ENCODE results near the gene CPT1C.
A peak's percentile ranks its signal among the peaks of the same experiment; 100 is the strongest.

Gene CPT1C

GRCh38 chr19:49662011-49662410 is 28.9 kb upstream of the CPT1C start:
- DNase-seq, result no peak

GRCh38 chr19:49663224-49663623 is 27.7 kb upstream of the CPT1C start:
- no peak for DNase-seq

DNA sequence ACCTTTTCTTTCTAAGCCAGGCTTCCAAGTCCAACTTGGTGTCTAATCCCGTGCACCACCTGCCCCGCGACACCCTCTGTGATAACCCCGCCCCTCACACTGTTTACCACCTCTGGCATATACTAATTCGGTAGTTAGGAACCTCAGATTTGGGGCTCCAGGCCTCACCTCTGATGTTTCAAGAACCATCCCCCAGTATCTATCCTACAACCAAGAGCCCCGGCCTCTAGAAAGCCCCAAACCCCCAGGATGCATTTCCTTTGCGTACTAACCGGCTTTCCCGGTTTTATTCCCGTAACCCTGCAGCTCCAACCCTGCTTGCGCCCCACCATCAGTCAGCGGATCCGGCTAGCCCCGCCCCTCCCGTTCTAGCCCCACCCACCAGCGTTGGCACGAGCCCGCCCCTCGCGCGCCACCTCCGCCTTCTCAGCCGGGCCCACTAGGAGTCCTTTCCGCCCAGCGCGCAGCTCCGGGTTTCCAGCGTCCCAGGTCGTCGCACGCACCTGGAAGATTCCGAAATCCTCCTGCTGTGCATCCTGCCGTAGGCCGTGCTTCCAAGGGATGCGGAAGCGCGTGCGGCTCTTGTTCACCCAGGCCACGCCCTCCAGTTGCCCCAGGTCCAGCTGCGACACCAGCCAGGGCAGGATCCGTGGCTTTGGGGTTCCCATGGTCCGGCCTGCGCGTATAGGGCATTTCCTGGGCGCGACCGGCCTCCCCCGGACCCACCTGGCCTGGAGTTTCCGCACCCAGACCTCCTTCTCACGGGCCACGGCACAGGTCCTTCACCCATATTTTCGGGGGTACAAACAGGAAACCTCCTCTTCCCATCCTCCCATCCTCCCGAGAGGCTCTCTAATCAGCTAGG is 26.5 kb upstream of the CPT1C start:
- DNase-seq, result peak; percentile 87

DNA sequence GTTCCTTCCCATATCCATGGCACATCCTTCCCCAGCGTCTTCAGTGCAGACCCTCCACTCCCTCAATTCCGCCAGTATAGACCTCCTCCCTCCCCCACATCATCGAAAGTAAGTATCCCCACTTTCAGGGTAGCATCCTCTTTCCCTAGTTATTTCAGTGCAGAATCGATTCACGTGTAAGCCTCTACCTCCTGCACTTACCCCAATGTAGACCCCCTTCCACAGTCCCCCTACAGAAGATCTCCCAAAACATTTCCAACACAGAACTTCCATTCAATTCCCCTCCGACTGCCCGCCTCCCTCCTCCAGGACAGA is 25.9 kb upstream of the CPT1C start:
- no peak for DNase-seq

DNA sequence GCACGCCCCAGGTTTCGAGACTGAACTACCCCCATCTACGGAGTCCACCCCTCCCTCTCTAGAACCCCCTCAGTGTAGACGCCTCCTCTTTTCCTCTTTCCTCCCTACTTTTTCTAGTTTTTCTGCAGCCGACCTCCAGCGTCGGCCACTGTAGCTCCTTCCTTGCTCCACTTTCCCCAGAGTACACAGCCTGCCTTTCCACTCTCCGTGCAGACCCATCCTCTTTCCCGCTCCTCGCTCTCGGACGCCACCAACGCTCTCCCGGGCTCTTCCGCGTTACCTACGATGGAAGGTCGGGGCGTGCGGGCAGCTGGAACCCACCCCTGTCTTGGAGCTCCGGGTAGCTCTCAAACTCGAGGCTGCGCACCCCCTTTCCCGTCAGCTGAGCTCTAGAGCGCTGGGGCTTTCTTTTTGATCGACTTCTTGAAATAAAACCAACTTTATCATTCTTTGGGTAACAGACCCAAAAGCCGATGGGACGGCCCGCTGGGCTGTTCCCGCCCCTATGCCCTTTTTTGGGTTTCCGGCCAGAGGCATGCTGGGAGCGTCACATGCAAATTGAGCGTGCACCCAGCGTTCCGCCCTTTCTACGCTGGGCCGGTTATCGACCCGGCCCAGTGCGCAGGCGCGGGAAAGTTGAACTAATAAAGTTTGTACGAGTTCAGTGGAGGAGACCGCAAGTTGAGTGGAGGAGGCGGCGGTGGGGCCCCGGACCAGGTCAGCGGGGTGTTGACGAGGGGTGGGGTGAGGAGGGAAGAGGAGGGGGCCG is 25.4 kb upstream of the CPT1C start, which contains the start of the genes BCL2L12 and IRF3:
Gene BCL2L12, plus strand, starts transcription at position 583 of the 769 bp plus-strand sequence. CDS start 760 bp downstream, outside the sequence.
Gene IRF3, minus strand, starts transcription at position 507 of the 769 bp plus-strand sequence. CDS start 1,019 bp downstream, outside the sequence.
- peak; percentile 96 for DNase-seq

GRCh38 chr19:49666120-49666444 is 24.8 kb upstream of the CPT1C start:
- no peak for DNase-seq

DNA sequence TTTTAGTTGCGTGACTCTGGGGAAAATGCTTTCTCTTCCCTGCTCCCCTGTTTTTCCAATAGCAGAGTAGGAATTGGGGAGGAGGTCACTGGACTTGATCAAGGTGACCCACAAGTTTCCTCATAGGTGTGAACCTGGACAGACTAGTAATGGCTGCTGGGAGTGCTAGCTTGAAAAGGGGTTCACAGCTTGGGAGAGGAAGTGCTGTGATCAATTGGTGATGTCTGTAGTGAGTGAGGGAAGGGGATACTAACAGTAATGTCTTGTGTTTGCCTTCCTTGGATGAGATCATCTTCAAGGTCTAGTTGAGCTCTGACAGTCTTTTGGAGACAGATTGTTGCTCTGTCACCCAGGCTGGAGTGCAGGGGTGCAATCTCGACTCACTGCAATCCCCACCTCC is 23.4 kb upstream of the CPT1C start:
- DNase-seq, result no peak

- no peak for DNase-seq
Measured at GRCh38 chr19:49669516-49669915, 21.4 kb upstream of the CPT1C start.

DNA sequence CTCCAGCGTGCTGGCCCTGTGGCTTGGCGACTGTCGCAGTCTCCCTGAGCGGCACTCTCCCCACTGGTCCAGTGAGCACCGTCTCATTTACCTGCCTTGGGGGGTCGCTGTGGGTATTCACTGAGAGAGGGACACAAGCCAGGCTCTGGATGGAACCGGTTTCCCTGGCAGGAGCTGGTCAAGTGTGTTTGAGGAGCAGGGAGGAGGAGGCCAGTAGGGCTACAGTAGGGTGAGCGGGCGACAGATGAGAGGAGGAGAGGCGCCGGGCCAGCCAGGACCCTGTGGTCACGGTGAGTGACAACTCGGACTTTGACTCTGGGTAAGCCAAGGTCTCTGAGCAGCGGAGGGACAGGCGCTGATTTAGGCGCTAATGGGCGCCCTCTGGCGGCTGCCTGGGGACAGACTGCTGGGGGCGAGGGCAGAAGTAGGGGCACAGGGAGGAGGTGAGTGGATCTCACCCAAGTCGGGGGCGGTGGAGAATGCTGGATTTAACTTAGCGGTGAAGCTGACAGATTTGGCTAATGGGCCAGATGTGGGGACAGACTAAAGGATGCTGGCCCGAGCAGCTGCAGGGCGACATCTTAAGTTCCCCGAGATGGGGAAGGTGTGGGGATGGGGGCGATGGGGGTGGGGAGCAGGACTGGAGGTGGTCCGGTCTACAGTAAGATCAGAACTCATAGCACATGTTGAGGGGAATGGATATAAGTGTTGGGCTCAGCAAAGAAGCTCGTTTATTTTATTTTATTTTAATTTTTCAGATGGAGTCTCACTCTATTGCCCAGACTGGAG is 18.6 kb upstream of the CPT1C start:
- DNase-seq, result peak; percentile 76

GRCh38 chr19:49676136-49676783 is 14.7 kb upstream of the CPT1C start:
- peak; percentile 94 for DNase-seq

- peak; percentile 100 for DNase-seq
Measured at GRCh38 chr19:49676784-49677230, 14.1 kb upstream of the CPT1C start.

GRCh38 chr19:49677231-49677900 is 13.6 kb upstream of the CPT1C start, which contains the start of gene PRMT1:
TSS of gene PRMT1 (plus strand) at chr19:49677271. CDS start at chr19:49677281, 10 bp downstream.
- peak; percentile 55 for DNase-seq

DNA sequence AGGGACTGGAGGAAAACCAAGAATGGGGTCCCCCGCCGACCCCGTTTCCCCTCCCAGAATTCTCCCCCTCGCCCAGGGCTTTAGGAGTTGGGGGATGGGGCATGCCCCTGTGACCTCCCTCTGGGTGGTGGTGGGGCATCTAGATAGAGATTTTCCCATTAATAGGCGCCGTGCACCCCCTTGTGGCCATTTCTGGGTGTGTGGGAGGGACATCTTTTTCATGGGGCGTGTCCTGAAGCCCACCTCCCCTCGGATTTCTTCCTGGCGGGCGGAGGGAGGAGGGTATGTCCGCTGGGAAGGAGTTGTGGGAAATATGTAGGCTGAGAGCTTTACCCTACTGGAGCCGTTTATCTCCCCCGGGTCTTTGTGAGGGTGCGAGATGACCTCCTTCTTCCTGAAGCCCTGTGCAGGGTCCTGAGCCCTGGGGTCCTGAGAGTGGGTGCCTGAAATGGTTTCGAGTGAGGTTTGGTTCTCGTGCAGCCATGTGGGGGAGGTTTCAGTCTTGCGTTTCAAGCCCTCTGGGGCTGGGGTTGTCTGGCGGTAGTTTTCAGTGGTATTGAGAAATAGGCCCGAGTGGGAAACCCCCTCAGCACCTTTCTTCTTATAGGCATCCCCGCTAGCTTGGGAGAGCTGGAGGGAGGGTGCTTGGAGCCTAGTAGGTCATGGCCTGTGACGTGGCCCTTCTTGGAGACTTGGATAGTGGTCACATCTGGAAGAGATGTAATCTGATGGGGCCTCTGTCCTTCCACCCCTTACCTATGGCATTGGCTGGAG is 12.8 kb upstream of the CPT1C start:
- DNase-seq, result peak; percentile 36

DNA sequence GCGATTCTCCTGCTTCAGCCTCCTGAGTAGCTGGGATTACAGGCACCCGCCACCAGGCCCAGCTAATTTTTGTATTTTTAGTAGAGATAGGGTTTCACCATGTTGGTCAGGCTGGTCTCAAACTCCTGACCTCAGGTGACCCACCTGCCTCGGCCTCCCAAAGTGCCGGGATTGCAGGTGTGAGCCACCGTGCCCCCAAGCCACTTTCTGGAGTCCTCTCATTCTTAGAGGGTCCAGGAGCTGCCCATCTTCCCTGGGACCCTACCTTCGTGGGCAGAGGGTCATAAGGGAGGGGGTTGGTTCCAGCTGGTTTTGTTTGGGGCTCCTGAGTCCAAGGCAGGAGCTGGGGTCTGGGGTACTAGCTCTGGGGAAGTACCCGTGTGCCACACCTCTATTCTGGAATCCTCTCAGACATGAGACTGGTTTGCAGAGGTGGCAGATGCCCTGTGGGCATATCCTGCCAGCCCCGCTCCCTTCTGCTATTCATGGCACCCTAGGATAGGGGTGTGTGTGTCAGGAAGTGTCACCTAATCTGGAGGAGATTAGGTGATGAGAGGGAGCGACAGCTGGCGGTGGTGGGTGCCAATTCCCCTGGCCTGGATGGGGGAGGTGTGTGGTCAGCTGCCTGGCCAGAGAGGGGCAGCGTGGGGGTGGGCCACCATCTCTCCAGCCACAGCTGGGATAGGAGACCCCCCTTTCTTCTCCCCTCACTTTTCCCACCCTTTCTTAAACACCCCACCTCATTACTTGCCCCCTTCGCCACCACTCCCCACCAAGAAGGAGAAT is 11.7 kb upstream of the CPT1C start:
- DNase-seq, result no peak

- DNase-seq, result no peak
Measured at GRCh38 chr19:49679771-49680413, 11.0 kb upstream of the CPT1C start.

DNA sequence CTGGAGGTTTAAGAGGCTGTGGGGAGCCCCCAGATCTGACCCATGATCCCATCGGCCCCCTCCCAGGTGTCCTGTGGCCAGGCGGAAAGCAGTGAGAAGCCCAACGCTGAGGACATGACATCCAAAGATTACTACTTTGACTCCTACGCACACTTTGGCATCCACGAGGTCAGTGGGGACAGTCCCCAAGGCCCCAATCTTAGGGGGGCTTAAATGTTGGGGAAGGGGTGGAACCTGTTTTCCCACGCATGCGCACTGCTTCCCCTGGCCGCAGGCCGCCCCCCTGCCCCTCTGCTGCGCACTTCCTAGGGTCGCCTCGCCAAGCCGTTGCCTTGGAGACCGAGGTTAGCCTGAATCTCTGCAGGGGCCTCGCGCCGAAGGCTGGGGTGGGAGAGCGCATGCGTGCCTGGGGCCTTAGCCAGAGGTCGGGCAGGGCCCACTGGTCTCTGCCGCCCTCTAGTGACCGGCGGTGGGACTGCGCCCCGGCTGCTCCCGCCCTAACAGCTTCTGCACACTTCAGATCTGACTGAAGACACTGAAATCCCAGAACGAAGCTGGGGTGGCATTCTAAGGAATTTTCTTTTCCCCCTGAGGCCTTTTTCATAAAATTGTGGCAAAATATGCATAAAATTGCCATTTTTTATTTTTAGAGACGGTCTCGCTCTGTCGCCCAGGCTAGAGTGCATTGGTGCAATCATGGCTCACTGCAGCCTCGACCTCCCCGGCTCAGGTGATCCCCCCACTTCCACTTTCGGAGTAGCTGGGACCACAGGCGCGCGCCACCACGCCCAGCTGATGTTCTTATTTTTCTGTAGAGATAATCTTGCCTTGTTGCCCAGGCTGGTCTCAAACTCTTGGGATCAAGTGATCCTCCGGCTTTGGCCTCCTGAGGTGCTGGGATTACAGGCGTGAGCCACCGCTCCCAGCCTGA is 10.2 kb upstream of the CPT1C start:
- peak; percentile 92 for DNase-seq

DNA sequence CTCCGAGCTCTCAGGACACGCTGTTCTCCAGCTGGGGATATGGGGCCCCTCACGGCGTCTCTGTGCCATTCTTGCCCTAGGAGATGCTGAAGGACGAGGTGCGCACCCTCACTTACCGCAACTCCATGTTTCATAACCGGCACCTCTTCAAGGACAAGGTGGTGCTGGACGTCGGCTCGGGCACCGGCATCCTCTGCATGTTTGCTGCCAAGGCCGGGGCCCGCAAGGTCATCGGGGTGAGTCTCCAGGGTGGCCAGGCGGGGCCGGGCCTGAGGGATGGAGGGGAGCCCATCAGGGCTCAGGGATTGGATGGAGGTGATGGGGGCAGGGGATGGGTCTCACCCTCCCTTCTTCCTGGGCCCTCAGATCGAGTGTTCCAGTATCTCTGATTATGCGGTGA is 9.1 kb upstream of the CPT1C start:
- DNase-seq, result no peak

DNA sequence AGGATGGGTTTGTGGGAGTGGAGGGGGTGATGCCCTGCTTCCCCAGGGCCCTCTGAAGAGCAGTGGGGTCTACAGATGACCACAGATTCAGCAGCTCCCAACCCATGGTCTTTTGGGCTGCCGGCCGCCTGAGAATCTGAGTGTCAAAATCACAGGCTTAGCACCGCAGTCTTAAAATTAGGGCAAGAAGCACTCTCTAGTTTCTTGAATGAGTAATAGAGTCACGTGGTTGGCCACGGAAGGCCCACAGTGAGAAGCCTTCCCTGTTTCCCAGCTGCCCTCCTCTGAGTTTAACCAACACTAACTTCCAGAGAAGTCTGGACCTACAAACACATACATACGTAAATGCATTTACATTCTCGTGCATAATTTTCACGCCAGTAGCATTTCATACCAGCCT is 8.6 kb upstream of the CPT1C start:
- no peak for DNase-seq

DNA sequence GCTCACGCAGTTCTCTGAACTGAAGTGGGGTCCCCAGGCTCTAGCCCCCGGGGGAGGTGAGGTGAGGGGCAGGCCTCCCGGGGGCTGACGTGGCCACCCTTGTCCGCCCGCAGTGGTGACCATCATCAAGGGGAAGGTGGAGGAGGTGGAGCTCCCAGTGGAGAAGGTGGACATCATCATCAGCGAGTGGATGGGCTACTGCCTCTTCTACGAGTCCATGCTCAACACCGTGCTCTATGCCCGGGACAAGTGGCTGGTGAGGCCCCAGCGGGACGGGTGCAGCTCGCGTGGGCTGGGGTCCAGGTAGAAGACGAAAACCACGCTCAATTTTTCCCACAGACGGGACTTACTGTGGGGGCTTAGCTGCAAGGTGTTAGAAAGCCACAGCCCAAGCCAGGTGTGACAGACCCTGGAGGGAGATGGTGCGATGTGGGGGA is 7.1 kb upstream of the CPT1C start:
- no peak for DNase-seq
